MCF 10A (cell line): ENCODE measurements around the gene AXL. TPM values are rescaled to one million over a fixed set of nuclear protein-coding genes. Genes with fewer than 3 reads are reported as not detected.
A peak's percentile ranks its signal among the peaks of the same experiment; 100 is the strongest.

ENCODE experiments used
- BruUV-seq: library from RNA; stranded (reverse); fragments of 400-500 nt; replicated peaks from 2 replicates; lab custom pipeline; 2021; lab: Mats Ljungman, UMichigan
- CTCF ChIA-PET: fragments of 300-600 bp; sonication (Branson Sonifier 250); formaldehyde crosslinking; extraction: SDS; loops from one replicate; lab custom pipeline; 2021; ENCODE audit warnings: antibody characterized with exemption, inconsistent platforms; lab: Yijun Ruan, JAX
- POLR2A ChIA-PET: fragments of 300-600, 350-650 bp; sonication (Branson Sonifier 250); formaldehyde crosslinking; extraction: SDS; loops from one replicate; lab custom pipeline; 2020; ENCODE audit warnings: antibody characterized with exemption, inconsistent platforms; lab: Yijun Ruan, JAX
- DNase-seq: peaks from one replicate; pipeline ENCODE4 v3.0.0-alpha.2; 2018; ENCODE audit not compliant: unreplicated experiment
- H3K27ac Mint-ChIP-seq: one replicate; pipeline ENCODE4 v1.8.0; 2022; ENCODE audit warnings: mild to moderate bottlenecking, low read depth, mixed read lengths; ENCODE audit not compliant: unreplicated experiment
- H3K27me3 Mint-ChIP-seq: one replicate; pipeline ENCODE4 v1.8.0; 2022; ENCODE audit warnings: mixed read lengths; ENCODE audit not compliant: insufficient read depth, unreplicated experiment
- H3K36me3 Mint-ChIP-seq: one replicate; pipeline ENCODE4 v1.8.0; 2022; ENCODE audit warnings: mild to moderate bottlenecking, moderate library complexity, mixed read lengths; ENCODE audit not compliant: insufficient read depth, unreplicated experiment
- H3K4me1 Mint-ChIP-seq: one replicate; pipeline ENCODE4 v1.8.0; 2022; ENCODE audit warnings: mixed read lengths; ENCODE audit not compliant: insufficient read depth, unreplicated experiment
- H3K4me3 Mint-ChIP-seq: one replicate; pipeline ENCODE4 v1.8.0; 2022; ENCODE audit warnings: mild to moderate bottlenecking, moderate library complexity, mixed read lengths; ENCODE audit not compliant: unreplicated experiment
- H3K9me3 Mint-ChIP-seq: one replicate; pipeline ENCODE4 v1.8.0; 2022; ENCODE audit warnings: mixed read lengths; ENCODE audit not compliant: unreplicated experiment
- CTCF ChIP-seq: fragments of 200-600 bp; IDR thresholded peaks from one replicate; pipeline ENCODE4 v1.8.0; 2022; ENCODE audit warnings: antibody characterized with exemption, mild to moderate bottlenecking; ENCODE audit not compliant: unreplicated experiment
- intact Hi-C: fragments of 100-400 bp; cut with micrococcal nuclease; formaldehyde crosslinking; loops from 2 replicates; pipeline ENCODE4 v1.14.1; 2022
- total RNA-seq: library from RNA; stranded (reverse); gene quantifications from 2 replicates; pipeline ENCODE4 v1.2.3, GENCODE V29; 2022

AXL gene
- total RNA-seq, 1 experiment from 2014 or later, result 165 TPM

- ChIA-PET POLR2A (no interaction called here), CTCF (interaction anchor here (0.6 to 3.2 kb wide), 4 partner anchors 13 to 127 kb away, joined by 3 to 18 read pairs (median 5); partner anchors contain the start of gene HNRNPUL1)
- no peak overlapping the region for H3K27ac Mint-ChIP-seq
- BruUV-seq, result no TSS peak
- H3K4me3 Mint-ChIP-seq, result no peak overlapping the region
- H3K27me3 Mint-ChIP-seq, result no peaks in the 10 kb centered on the region
- no peak for DNase-seq
- peaks cover 14% of the 10 kb centered on the region for H3K4me1 Mint-ChIP-seq
- no peak for TF ChIP-seq CTCF
- intact Hi-C loops, result loop anchor here (5.0 kb wide), 1 partner anchor 164 kb away; no protein-coding TSS in a partner anchor
- no peaks in the 10 kb centered on the region for H3K9me3 Mint-ChIP-seq
- peaks cover 92% of the 10 kb centered on the region for H3K36me3 Mint-ChIP-seq
These were observed 87.1 kb downstream of the AXL start for GRCh38 chr19:41305927-41306793.

- POLR2A ChIA-PET, result interaction anchor here (0.6 to 4.2 kb wide), 4 partner anchors 20 to 160 kb away, joined by 3 to 54 read pairs (median 8); partner anchors contain the start of gene HNRNPUL1
- no peak for DNase-seq
- peaks cover 86% of the 10 kb centered on the region for H3K36me3 Mint-ChIP-seq
- no peak for TF ChIP-seq CTCF
- CTCF ChIA-PET, result interaction anchor here (0.7 to 3.2 kb wide), 13 partner anchors 8 to 546 kb away, joined by 3 to 30 read pairs (median 9); partner anchors contain the start of gene HNRNPUL1
- no peak overlapping the region for H3K4me3 Mint-ChIP-seq
- no peaks in the 10 kb centered on the region for H3K27me3 Mint-ChIP-seq
- BruUV-seq, result TSS peak; percentile 34
- H3K27ac Mint-ChIP-seq, result no peak overlapping the region
- peaks cover 22% of the 10 kb centered on the region for H3K4me1 Mint-ChIP-seq
- intact Hi-C loops, result loop anchor here (5.0 kb wide), 1 partner anchor 165 kb away; no protein-coding TSS in a partner anchor
- no peaks in the 10 kb centered on the region for H3K9me3 Mint-ChIP-seq
These were observed 88.3 kb downstream of the AXL start for GRCh38 chr19:41307090-41307875.

- CTCF ChIA-PET, result interaction anchor here (0.5 to 3.2 kb wide), 21 partner anchors 8 to 545 kb away, joined by 3 to 30 read pairs (median 5); partner anchors contain the start of genes B9D2 and HNRNPUL1
- peak overlapping the region; percentile 87 for H3K4me3 Mint-ChIP-seq
- TF ChIP-seq CTCF, result no peak
These were observed 89.0 kb downstream of the AXL start for GRCh38 chr19:41307954-41308449.

More at GRCh38 chr19:41307954-41308449, 89.0 kb downstream of the AXL start:
- POLR2A ChIA-PET, result interaction anchor here (0.7 to 4.2 kb wide), 11 partner anchors 15 to 506 kb away, joined by 3 to 54 read pairs (median 4); partner anchors contain the start of gene HNRNPUL1
- BruUV-seq, result no TSS peak
- peaks cover 83% of the 10 kb centered on the region for H3K36me3 Mint-ChIP-seq
- no peak for DNase-seq
- H3K27me3 Mint-ChIP-seq, result no peaks in the 10 kb centered on the region
- H3K27ac Mint-ChIP-seq, result peak overlapping the region; percentile 96
- peaks cover 22% of the 10 kb centered on the region for H3K4me1 Mint-ChIP-seq
- no peaks in the 10 kb centered on the region for H3K9me3 Mint-ChIP-seq
- intact Hi-C loops, result loop anchor here (1.0 to 5.0 kb wide), 3 partner anchors 45 to 166 kb away; no protein-coding TSS in a partner anchor
